Measurements from ENCODE around the gene ZNF565.
"Not testable (repeated sequence)": the region's sequence is repeated elsewhere in the genome, so short reads cannot be mapped to it uniquely, and the experiment has no call there.

The ZNF565 gene

DNA sequence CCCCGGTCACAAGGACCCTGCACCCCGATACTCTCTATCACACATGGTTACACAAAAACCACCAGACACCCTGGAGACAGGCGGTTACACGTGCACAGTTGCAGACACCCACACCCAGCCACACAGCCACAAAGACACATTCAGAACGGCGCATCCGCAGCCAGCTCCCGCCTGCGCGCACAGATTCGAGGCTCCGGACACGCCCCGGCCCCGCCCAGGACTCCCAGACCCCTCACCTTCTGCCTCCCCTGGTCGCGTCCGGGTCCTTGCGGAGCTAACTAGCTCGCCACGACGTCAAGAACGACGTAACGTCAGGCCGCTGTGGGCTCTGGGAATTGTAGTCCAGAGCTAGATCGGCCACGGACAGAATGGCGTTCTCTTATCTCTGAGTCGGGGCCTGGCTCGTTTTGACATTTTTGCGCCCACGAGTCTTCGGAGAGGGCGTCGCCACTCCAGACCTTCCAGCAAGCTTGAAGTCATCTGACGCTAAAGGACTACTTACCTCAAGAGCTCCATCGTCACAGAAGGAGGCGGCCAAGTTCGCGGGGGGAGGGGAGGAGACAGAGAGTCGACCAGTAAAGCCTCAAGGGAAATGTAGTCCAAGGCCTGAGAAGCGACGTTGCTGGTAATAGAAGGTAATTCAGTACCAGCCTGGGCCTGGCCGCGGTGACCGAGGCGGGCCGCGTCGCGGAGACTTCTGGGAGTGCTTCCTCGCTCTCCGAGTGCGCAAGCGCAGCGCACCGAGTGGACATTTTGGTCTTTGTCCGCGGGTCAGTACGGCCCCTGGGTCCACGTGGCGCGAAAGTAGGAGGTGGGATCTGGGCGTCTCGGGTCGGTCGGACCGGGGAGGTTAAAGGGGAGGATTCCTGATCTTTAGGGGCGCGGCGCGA is at the start of gene ZNF565, which contains the start of gene ZNF146:
TSS of gene ZNF565 (minus strand) at position 280 of the 890 bp plus-strand sequence. CDS start 12,680 bp downstream, outside the sequence.
TSS of gene ZNF146 (plus strand) at position 721 of the 890 bp plus-strand sequence. CDS start 21,335 bp downstream, outside the sequence.
- peak; percentile 91 to 92 for DNase-seq (ENCODE audit: low read depth in 1 of 2, low spot score in 1 of 2)

DNA sequence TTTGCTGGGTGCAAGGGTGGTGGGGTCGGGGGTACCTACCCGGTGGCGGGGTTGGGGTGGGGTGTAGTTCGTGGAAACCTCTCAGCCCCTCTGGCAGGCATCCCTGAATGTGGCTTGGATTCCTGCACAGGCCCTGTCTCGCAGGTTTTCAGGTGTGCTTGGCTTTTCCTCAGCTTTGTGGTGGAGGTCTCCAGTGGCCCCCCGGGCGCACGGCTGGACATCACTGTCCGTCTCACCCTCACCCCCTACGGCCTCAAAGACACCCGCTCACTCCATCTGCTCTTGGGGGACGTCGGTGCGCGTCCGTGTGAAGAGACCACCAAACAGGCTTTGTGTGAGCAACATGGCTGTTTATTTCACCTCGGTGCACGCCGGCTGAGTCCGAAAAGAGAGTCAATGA is 44.7 kb upstream of the ZNF565 start:
- no peak for DNase-seq (ENCODE audit: low read depth in 1 of 2, low spot score in 1 of 2)

DNA sequence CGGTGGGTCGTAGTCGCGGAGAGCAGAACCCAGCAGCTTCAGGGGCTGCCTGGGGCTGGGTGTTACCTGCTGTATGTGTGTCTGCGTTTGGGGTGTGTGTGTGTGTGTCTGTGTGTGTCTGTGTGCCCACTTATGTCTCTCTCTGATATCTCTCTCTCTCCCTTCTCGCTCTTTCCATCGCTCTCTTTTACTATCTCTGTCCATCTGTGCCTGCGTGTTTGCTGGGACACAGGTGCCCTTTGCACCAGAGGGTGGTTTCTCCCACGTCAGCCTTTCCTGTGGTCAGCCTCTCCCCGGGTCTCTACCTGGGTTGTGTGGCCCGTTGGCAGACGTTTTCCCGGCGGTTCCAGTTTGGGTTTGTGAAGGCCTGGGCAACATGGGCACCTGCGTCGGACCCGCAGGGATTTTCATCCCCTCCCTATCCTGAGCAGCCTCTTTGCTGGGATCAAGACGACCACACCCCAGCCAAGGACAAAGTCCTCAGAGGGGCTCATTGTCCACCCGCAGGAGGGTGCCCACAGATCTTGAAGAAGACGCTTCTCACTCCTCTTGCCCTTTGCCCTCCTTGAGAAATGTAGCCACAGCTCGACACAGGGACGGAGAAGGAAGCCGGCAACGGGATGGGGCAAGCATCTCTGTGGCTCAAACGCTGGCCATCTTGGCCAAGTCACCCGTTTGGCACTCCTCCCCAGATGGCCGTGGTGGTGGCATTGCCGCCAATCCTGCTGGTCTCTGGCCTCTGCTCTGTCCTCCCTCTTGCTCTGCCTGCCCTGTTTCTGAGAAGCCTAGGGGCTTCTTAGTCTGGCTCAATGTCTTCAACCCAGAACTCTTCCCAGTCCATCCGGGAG is 43.8 kb upstream of the ZNF565 start:
- no peak for DNase-seq (ENCODE audit: low read depth in 1 of 2, low spot score in 1 of 2)

DNA sequence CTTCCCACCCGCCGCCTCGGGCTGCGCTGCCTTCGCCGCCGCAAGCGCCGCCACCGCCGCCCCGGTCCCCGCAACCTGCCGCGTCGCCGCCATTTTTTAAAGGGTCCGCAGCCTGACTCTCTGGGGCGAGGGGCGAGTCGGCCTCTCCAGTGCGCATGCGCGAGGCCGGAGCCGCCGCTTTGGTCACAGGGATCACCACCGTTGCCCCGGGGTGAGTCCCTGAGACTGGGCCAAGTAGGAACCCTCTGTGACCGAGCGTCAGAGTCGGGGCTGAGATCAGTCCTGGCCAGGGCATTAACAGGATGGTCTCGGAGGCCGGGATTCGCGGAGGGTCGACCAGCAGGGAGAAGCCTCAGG is 43.0 kb upstream of the ZNF565 start:
- DNase-seq (ENCODE audit: low read depth in 1 of 2, low spot score in 1 of 2): no peak

DNA sequence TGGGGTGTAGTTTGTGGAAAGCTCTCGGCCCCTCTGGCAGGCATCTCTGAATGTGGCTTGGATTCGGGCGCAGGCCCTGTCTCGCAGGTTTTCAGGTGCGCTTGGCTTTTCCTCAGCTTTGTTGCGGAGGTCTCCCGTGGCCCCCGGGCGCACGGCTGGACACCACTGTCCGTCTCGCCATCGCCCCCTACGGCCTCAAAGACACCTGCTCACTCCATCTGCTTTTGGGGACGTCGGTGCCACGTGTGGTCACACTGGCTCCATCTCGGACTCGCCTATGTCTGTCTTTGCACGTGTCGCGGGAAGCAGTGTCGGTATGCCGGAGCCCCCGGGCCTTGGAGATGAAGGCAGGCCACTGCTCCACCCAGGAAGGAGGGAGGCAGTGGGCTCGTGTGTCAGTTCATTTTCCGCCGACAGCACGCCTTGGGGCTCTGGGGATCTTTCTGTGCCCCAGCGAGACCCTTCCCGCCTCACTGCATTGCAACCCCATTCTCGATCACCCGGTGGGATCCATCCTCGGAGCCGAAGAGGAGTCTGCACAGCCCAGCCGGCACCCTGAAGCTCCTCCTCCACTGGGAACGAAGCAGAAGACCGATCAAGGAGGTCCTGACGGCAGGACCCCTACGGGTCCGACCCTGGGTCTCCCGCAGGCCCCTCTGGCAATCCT is 42.5 kb upstream of the ZNF565 start:
- DNase-seq (ENCODE audit: low read depth in 1 of 2, low spot score in 1 of 2): no peak

DNA sequence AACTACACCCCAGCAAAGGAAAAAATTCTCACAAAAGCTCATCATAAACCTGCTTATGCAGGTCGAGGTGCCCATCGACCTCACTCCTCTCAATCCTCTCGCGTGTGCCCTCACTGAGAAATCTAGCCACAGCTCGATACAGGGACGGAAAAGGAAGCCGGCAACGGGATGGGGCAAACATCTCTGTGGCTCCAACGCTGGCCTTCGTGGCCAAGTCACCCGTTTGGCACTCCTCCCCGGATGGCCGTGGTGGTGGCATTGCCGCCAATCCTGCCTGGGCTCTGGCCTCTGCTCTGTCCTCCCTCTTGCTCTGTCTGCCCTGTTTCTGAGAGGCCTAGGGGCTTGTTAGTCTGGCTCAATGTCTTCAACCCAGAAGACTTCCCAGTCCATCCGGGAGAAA is 41.6 kb upstream of the ZNF565 start:
- DNase-seq (ENCODE audit: low read depth in 1 of 2, low spot score in 1 of 2): no peak

DNA sequence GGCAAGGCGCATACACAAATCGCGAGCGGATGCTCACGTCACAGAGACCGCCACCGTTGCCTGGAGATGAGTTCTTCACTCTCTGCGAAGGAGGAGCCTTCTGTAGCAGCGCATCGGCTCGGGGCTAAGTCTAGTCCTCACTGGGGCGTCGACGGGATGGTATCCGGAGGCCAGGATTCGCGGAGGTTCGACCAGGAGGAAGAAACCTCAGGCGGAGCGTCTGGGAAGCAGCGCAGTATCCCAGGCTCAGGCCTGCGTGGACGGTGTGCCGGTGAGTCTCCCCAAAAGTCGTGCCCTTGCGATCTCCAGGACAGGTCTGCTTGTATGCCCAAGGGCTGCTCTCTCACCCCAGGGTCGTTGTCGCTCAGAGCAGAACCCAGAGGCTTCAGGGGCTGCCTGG is 40.9 kb upstream of the ZNF565 start:
- no peak for DNase-seq (ENCODE audit: low read depth in 1 of 2, low spot score in 1 of 2)

DNA sequence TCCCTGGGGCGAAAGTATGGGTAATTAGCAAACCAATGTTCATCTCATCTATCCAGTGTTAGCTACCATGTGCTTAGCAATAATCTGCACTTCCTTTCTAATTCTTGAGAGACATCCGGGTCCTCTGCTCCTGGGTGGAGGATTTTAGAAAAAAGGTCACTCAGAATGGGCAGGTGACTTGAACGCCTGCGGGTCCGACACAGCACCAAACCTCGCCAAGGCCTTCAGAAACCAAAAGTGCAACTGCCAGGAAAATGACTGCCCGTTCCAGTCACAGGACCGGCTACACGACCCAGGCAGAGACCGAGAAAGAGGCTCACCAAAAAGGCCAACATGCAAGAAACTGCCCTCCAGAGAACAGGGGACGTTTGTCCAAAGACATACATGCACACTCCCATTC is 40.4 kb upstream of the ZNF565 start:
- no peak for DNase-seq (ENCODE audit: low read depth in 1 of 2, low spot score in 1 of 2)

DNA sequence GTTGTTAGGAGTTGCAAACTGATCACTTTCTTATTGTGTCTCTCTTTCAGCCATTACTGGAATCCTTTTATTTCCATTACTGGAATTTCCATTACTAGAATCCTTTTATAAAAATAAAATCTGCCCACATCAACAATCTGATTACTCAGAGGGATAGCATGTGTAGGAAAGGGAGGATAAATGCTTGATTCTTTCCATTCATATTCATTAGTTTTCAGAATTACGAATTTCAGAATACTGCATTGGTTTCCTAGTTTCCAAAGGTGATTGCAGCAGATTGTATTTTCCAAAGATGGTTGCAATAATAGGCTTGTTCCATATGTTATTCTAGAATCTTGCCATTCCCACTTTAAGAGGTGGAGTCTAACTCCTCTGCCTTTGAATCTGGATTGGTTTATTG is 37.6 kb upstream of the ZNF565 start:
- no peak for DNase-seq (ENCODE audit: low read depth in 1 of 2, low spot score in 1 of 2)

DNA sequence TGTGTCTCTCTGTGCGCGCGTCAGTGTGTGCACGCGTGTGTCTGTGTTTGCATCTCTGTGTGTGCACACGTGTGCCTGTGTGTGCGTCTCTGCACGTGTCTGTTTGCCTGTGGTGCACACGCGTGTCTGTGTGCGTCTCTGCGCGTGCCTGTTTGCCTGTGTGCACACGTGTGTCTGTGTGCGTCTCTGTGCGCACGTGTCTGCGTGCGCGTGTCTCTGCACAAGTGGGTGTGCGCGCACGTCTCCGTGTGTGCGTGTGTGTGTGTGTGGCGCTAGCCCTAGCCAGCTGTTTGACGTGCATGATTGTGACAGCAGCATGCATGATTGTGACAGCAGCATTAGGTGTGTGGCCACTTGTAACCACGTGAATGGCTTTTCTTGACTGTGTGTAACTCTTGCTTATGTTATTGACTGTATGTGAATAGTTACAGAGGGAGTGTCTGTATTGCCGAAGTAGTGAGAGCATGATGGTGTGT is 31.6 kb upstream of the ZNF565 start:
- DNase-seq (ENCODE audit: low read depth in 1 of 2, low spot score in 1 of 2): no peak

DNA sequence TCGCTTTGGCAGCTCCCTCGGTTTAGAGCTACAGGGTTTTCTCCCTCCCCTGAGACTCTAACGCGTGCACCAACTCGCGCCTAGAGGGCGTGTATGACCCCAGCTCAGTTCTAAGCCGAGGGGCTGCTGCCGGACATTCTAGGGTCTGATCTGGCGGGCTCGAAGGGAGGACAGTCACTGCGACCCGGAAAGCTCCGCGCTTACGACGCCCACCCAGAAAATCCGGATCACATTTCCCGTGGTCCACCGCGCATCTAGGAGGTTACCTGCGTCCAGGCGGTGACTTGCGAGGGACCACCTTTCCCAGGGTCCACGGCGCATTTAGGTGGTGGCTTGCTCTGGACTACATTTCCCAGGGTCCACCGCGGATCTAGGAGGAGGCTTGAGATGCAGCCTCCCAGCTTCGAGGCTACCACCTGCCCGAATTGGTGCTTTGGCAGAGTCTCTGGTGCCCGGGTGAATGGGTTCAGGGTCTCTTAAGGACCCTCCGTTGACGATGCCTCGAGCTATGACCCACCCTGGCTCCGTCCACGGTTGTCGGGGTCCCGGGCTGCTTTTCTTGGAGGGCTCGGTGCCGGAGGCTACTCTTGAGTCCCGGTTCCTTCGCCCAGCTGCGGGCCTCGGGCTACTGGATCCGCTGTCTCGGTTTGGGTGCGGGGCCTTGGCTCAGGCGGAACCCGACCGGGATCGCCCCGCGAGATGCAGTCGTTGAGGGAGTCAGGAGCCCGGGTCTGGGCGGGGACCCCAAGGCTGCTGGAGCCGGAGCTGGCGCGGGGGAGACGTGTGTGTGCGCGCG is 30.9 kb upstream of the ZNF565 start:
- no peak for DNase-seq (ENCODE audit: low read depth in 1 of 2, low spot score in 1 of 2)

DNA sequence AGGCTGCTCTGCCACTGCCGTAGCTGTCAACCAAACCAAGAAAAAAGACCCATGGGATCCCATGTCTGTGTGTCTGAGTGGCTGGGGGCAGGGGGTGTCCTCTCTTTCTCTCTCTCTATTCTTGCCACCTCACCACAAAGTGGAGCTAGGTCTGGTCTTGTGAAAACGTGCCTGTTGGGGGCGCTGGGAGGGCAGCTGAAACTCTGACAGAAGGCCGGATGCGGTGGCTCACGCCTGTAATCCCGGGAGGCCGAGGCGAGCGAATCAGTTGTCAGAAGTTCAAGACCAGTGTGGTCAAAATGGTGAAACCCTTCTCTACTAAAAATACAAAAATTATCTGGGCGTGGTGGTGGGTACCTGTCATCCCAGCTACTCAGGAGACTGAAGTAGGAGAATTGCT is 29.6 kb upstream of the ZNF565 start:
- no peak for DNase-seq (ENCODE audit: low read depth in 1 of 2, low spot score in 1 of 2)

DNA sequence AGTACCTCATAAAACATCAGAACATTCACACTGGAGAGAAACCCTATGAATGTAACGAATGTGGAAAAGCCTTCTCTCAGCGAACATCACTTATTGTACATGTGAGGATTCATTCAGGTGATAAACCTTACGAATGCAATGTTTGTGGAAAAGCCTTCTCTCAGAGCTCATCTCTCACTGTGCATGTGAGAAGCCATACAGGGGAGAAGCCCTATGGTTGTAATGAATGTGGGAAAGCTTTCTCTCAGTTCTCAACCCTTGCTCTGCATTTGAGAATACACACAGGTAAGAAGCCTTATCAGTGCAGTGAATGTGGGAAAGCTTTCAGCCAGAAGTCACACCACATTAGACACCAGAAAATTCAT is 22.5 kb upstream of the ZNF565 start:
- DNase-seq (ENCODE audit: low read depth in 1 of 2, low spot score in 1 of 2): no peak

DNA sequence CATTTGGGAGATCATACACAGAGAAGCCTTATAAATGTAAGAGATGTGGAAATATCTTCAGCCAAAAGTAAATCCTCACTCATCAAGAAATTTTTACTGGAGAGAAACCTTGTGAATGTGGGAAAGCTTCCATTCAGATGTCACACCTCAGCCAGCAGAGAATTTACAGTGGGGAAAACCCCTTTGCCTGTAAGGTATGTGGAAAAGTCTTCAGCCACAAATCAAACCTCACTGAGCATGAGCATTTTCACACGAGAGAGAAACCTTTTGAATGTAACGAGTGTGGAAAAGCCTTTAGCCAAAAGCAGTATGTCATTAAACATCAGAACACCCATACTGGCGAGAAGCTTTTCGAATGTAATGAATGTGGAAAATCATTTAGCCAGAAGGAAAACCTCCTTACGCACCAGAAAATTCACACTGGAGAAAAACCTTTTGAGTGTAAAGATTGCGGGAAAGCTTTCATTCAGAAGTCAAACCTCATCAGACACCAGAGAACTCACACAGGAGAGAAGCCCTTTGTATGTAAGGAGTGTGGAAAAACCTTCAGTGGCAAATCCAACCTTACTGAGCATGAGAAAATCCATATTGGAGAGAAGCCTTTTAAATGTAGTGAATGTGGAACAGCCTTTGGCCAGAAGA is 22.0 kb upstream of the ZNF565 start:
- no peak for DNase-seq (ENCODE audit: low read depth in 1 of 2, low spot score in 1 of 2)

DNA sequence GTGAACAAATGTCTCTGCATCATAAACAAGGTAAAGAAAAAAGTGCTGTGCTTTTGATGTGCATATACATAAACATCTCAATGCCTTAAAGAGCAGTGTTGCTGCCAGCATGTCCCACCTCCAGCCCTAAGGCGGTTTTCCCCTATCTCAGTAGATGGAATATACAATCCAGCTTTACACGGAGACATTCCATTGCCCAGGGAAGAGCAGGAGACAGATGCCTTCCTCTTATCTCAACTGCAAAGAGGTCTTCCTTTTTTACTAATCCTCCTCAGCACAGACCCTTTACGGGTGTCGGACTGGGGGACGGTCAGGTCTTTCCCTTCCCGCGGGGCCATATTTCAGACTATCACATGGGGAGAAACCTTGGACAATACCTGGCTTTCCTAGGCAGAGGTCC is 19.2 kb upstream of the ZNF565 start:
- not testable (repeated sequence) for DNase-seq (ENCODE audit: low read depth in 1 of 2, low spot score in 1 of 2)

DNA sequence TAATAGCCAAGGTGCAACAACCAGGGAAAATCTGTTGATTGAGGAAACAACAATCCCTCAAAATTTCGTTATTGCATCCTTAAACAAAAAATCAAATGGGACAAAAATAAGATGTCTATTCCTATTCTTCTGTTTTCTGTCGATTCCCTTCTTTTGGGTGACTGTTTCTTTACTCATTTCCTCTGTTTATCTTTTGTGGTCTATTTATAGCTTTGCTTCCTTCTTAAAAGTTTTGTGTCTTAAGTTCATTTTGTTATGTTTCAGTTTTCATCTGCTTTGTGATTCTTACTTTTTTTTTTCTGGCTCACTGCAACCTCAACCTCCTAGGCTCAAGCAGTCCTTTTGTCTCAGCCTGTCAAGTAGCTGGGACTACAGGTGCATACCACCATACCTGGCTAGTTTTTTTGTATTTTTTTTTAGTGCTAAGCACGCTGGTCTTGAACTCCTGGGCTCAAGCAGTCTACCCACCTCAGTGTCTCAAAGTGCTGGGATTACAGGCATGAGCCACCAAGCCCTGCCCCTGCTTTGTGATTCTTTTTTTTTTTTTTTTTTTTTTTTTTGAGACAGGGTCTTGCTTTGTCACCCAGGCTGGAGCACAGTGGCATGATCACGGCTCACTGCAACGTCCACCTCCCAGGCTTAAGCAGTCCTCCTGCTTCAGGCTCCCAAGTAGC is 10.9 kb upstream of the ZNF565 start:
- DNase-seq (ENCODE audit: low read depth in 1 of 2, low spot score in 1 of 2): no peak

DNA sequence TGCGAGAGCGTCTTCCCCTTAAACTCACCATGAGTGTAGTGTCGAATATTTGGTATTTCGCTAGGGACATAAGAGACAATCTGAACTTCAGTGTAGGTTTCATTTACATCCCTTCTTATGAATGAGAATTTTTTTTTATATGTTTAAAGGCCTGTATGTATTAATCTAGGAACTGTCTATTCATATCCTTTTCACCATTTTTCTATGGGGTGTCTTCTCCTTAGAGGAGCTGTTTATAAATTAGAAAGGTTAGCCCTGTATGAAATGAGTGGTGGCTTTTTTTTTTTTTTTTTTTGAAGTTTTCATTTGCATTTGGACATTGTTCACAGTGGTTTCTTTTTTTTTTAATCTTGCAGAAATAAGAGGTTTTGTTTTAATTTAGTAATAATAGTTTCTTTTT is 8.0 kb upstream of the ZNF565 start:
- DNase-seq (ENCODE audit: low read depth in 1 of 2, low spot score in 1 of 2): no peak

DNA sequence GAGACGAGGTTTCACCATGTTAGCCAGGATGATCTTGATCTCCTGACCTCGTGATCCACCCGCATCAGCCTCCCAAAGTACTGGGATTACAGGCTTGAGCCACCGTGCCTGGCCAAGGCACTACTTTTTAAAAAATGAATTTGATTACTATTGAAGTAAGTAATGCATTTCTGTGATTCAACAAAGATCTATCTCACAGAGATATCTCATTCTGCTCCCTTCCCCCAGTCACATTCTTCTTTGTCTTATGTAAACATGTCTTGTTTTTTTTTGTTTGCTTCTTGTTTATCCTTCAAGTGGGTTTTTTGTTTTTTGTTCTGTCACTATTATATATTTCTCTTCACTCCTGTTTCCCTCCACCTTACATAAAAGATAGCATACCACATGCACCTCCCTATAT is 7.0 kb upstream of the ZNF565 start:
- no peak for DNase-seq (ENCODE audit: low read depth in 1 of 2, low spot score in 1 of 2)

DNA sequence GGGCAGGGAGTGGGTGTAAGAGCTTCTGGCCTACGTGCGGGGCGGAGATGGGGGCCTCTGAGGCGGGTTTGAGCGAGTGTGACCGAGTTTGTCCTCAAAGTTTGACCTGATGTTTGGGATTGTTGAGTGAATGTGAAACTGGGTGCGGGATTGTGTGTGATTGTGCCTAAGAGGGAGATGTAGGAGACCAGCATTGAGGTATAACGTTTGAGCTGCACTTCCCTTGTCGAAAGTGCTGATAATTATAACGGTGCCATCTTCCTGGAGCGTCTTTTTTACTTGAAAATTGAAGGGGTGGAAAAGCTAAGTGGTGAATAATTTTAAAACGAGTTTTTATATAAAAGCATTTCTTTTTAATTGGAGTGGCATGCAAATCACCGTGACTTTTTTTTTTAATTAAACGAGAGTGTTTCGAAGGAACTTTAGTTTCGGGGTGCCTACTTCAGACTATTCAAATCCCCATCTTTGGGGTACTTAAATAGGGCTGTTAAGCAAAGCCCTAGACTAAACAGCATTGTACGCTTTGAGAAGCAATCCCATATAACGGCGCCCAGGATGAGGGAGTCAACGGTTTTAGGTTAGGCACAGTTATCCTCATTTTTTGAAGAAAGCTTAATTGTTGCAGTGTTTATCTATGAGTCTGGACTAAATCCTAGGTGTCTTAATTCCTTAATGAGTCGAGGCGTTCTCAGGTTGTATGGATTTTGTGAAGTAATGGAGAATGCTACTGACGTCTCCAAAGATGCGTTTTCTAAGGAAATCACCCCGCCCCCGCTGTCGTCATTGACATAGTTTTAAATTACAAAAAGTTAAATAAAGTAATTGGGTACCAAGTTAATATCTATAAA is 1.0 kb upstream of the ZNF565 start:
- no peak for DNase-seq (ENCODE audit: low read depth in 1 of 2, low spot score in 1 of 2)
